ENCODE results near the gene COL18A1. TPM values are rescaled to one million over a fixed set of nuclear protein-coding genes. Genes with fewer than 3 reads are reported as not detected.

COL18A1 gene
- total and polyA plus RNA-seq, 2 donors (not counting 1 experiment from before 2014, with no cell fraction given), result 15.6 to 24.7 TPM

DNA sequence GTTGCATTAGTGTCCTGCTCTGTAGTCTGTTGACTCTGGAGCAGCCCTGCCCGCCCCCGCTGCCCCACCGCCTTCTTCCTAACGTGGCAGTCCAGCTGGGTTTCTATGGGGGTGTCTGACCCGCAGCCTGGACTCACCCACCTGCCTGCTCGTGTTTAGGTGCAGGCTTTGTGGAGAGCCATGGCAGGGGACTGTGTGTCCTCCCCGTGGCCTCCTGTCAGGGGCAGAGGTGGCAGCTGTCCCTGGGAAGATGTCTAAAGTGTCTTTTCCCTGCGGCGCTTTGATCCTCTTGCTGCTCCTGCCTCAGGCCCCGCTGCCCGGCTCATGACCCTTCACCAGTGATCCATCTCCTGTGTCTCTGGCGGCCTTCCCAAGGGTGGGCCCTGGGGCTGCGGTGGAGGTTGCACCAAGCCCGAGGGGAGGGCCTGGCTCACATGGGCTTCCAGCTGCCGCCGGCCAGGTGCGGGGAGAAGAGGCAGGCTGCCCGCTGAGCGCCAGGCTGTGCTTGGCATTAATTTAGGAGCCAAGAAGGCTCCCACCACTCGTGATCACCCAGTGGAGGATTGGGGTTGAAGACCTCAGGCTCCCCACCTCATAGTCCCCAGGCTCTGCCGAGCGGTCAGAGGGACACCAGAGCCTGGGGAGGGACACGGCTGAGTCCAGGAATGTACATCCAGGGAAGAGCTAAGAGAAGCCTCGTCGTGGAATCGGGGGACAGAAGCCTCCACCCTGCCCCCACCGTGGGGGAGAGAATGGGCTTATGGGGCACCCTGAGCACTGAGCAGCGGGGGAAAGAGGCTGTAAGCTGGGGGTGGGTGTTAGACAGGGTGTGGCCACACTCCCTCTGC lies 44.1 kb downstream of the COL18A1 start:
- H4K20me1 ChIP-seq (ENCODE audit: control insufficient read depth, insufficient read depth, low read length, poor library complexity, severe bottlenecking), result no peaks in the 10 kb centered on the region
- Mint-ChIP-seq H3K4me3 (no peak overlapping the region), H3K27me3 (peaks cover 14% of the 10 kb centered on the region), H3K4me1 (no peaks in the 10 kb centered on the region), H3K27ac (no peak overlapping the region), H3K9me3 (ENCODE audit: insufficient read depth) (no peaks in the 10 kb centered on the region)
- H3K4me2 ChIP-seq (replicated peaks; ENCODE audit: low read depth, low read length, poor library complexity, severe bottlenecking), result no peak overlapping the region
- DNase-seq (no peak), ATAC-seq (ENCODE audit: low read depth) (no peak)
- H3K4me1 ChIP-seq (ENCODE audit: control insufficient read depth in 2 of 2, insufficient read depth in 2 of 2, low read length in 2 of 2), result no peaks in the 10 kb centered on the region
- TF ChIP-seq EZH2 (IDR thresholded peaks at IDR 0.05; ENCODE audit: borderline replicate concordance, insufficient read depth, low read depth, low read length, poor library complexity, severe bottlenecking) (no peak), CTCF (IDR thresholded peaks at IDR 0.05) (no peak)
- 93% methylated on average over 28 of the region's 28 CpGs for WGBS (ENCODE audit: insufficient coverage)
- no peak overlapping the region for H3K4me3 ChIP-seq (ENCODE audit: control extremely low read depth in 1 of 5, extremely low read depth in 1 of 5, insufficient read depth in 1 of 5, low read depth in 2 of 5, low read length in 4 of 5)
- H2AFZ ChIP-seq (ENCODE audit: insufficient read depth, low read depth, low read length, poor library complexity, severe bottlenecking), result no peak overlapping the region
- peaks cover 1 to 9% (median 4%) of the 10 kb centered on the region in 3 donors for H3K9me3 ChIP-seq (ENCODE audit: control extremely low read depth in 1 of 3, control insufficient read depth in 2 of 3, insufficient read depth in 1 of 3, low read length in 2 of 3)
- H3K36me3 ChIP-seq (replicated peaks in 1 of 2; ENCODE audit: control extremely low read depth in 1 of 2, control insufficient read depth in 1 of 2, extremely low read depth in 1 of 2, insufficient read depth in 2 of 2, low read length in 1 of 2), result no peaks in the 10 kb centered on the region
- CTCF ChIA-PET, result interaction anchor here (0.8 kb wide), 1 partner anchor 297 kb away, joined by 3 read pairs; no protein-coding TSS in a partner anchor
- H3K79me2 ChIP-seq (ENCODE audit: control insufficient read depth, insufficient read depth, low read length), result no peaks in the 10 kb centered on the region
- no peak overlapping the region for H3K27ac ChIP-seq (ENCODE audit: low read length in 2 of 2)
- POLR2A ChIA-PET, result no interaction called here
- no peak overlapping the region for H3K9ac ChIP-seq (ENCODE audit: low read length)
- intact Hi-C loops (cut with micrococcal nuclease), result no loop called here
- H3K27me3 ChIP-seq (replicated peaks in 1 of 4; ENCODE audit: control extremely low read depth in 1 of 4, control insufficient read depth in 3 of 4, insufficient read depth in 4 of 4, low read length in 3 of 4), result peaks cover 0 to 13% (median 0%) of the 10 kb centered on the region in 4 experiments
